ENCODE data around the gene TMEM38B.
"Not testable (repeated sequence)": the region's sequence is repeated elsewhere in the genome, so short reads cannot be mapped to it uniquely, and the experiment has no call there.

TMEM38B gene

DNA sequence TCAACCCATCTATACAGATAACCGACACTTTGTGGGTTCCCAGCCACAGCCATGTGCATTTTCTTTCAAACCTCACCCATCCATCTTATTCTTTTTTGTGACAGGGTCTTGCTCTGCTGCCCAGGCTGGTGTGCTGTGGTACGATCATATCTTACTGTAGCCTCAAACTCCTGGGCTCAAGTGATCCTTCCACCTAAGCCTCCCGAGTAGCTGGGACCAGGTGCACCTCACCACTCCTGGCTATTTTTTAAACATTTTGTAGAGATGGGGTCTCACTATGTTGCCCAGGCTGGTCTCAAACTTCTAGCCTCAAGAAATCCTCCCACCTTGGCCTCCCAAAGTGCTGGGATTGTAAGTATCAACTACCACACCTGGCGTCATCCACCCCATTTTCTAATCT, 7.4 kb upstream of the TMEM38B start:
- H3K36me3 ChIP-seq (ENCODE audit: control insufficient read depth, insufficient read depth, low read length), result no peaks in the 10 kb centered on the region
- no peak overlapping the region for H3K4me3 ChIP-seq (ENCODE audit: low read depth, low read length)
- no peaks in the 10 kb centered on the region for H3K4me1 ChIP-seq (ENCODE audit: control insufficient read depth, insufficient read depth, low read length)
- no peaks in the 10 kb centered on the region for H3K9me3 ChIP-seq (ENCODE audit: control insufficient read depth, insufficient read depth, low read length)
- H3K27me3 ChIP-seq (ENCODE audit: control insufficient read depth, insufficient read depth, low read length), result peaks cover 2% of the 10 kb centered on the region
- H3K9ac ChIP-seq (ENCODE audit: low read depth, low read length), result no peak overlapping the region

DNA sequence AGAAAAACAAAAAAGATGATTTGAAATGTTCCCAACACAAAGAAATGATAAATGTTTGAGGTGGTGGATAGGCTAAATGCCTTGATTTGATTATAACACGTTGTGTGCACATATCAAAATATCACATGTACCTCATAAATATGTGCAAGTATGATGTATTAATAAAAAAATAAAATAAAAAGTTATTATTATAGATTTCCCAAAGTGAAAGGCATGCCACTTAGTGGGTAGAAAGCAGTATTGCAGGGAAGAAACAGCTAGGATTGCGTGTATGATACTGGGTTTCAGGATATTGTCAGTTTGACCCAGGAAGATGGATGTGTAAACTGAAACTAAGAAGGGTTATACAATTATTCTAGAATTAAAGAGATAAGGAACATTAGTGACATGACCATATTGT, 3.6 kb upstream of the TMEM38B start:
- Histone ChIP-seq H3K27me3 (ENCODE audit: control insufficient read depth, insufficient read depth, low read length) (peaks cover 31% of the 10 kb centered on the region), H3K36me3 (ENCODE audit: control insufficient read depth, insufficient read depth, low read length) (no peaks in the 10 kb centered on the region), H3K4me1 (ENCODE audit: control insufficient read depth, insufficient read depth, low read length) (peaks cover 5% of the 10 kb centered on the region), H3K4me3 (ENCODE audit: low read depth, low read length) (no peak overlapping the region), H3K9ac (ENCODE audit: low read depth, low read length) (no peak overlapping the region), H3K9me3 (ENCODE audit: control insufficient read depth, insufficient read depth, low read length) (no peaks in the 10 kb centered on the region)

- Histone ChIP-seq H3K4me3 (ENCODE audit: low read depth, low read length) (peak overlapping the region; percentile 47), H3K9me3 (ENCODE audit: control insufficient read depth, insufficient read depth, low read length) (no peaks in the 10 kb centered on the region), H3K9ac (ENCODE audit: low read depth, low read length) (no peak overlapping the region), H3K4me1 (ENCODE audit: control insufficient read depth, insufficient read depth, low read length) (peaks cover 5% of the 10 kb centered on the region), H3K27me3 (ENCODE audit: control insufficient read depth, insufficient read depth, low read length) (peaks cover 40% of the 10 kb centered on the region), H3K36me3 (ENCODE audit: control insufficient read depth, insufficient read depth, low read length) (no peaks in the 10 kb centered on the region)
Observed at GRCh38 chr9:105693435-105694189, 729 bp upstream of the TMEM38B start.

- Histone ChIP-seq H3K36me3 (ENCODE audit: control insufficient read depth, insufficient read depth, low read length) (no peaks in the 10 kb centered on the region), H3K9ac (ENCODE audit: low read depth, low read length) (no peak overlapping the region), H3K4me1 (ENCODE audit: control insufficient read depth, insufficient read depth, low read length) (peaks cover 5% of the 10 kb centered on the region), H3K27me3 (ENCODE audit: control insufficient read depth, insufficient read depth, low read length) (peaks cover 40% of the 10 kb centered on the region), H3K4me3 (ENCODE audit: low read depth, low read length) (peak overlapping the region; percentile 76), H3K9me3 (ENCODE audit: control insufficient read depth, insufficient read depth, low read length) (no peaks in the 10 kb centered on the region)
Observed at GRCh38 chr9:105694848-105695581, 674 bp downstream of the TMEM38B start.

GRCh38 chr9:105696219-105696793, 2.0 kb downstream of the TMEM38B start:
- Histone ChIP-seq H3K36me3 (ENCODE audit: control insufficient read depth, insufficient read depth, low read length) (no peaks in the 10 kb centered on the region), H3K4me1 (ENCODE audit: control insufficient read depth, insufficient read depth, low read length) (peaks cover 5% of the 10 kb centered on the region)

GRCh38 chr9:105697871-105698270, 3.5 kb downstream of the TMEM38B start:
- Histone ChIP-seq H3K9ac (ENCODE audit: low read depth, low read length) (no peak overlapping the region), H3K27me3 (ENCODE audit: control insufficient read depth, insufficient read depth, low read length) (peaks cover 32% of the 10 kb centered on the region), H3K36me3 (ENCODE audit: control insufficient read depth, insufficient read depth, low read length) (no peaks in the 10 kb centered on the region), H3K4me1 (ENCODE audit: control insufficient read depth, insufficient read depth, low read length) (peaks cover 5% of the 10 kb centered on the region), H3K4me3 (ENCODE audit: low read depth, low read length) (no peak overlapping the region), H3K9me3 (ENCODE audit: control insufficient read depth, insufficient read depth, low read length) (no peaks in the 10 kb centered on the region)

More at GRCh38 chr9:105696219-105696793, 2.0 kb downstream of the TMEM38B start:
- Histone ChIP-seq H3K27me3 (ENCODE audit: control insufficient read depth, insufficient read depth, low read length) (peaks cover 40% of the 10 kb centered on the region), H3K4me3 (ENCODE audit: low read depth, low read length) (no peak overlapping the region), H3K9ac (ENCODE audit: low read depth, low read length) (no peak overlapping the region), H3K9me3 (ENCODE audit: control insufficient read depth, insufficient read depth, low read length) (no peaks in the 10 kb centered on the region)

- Histone ChIP-seq H3K4me1 (ENCODE audit: control insufficient read depth, insufficient read depth, low read length) (peaks cover 5% of the 10 kb centered on the region), H3K4me3 (ENCODE audit: low read depth, low read length) (no peak overlapping the region), H3K9ac (ENCODE audit: low read depth, low read length) (no peak overlapping the region), H3K9me3 (ENCODE audit: control insufficient read depth, insufficient read depth, low read length) (no peaks in the 10 kb centered on the region), H3K27me3 (ENCODE audit: control insufficient read depth, insufficient read depth, low read length) (peaks cover 27% of the 10 kb centered on the region), H3K36me3 (ENCODE audit: control insufficient read depth, insufficient read depth, low read length) (no peaks in the 10 kb centered on the region)
Observed at GRCh38 chr9:105698348-105698870, 4.1 kb downstream of the TMEM38B start.

DNA sequence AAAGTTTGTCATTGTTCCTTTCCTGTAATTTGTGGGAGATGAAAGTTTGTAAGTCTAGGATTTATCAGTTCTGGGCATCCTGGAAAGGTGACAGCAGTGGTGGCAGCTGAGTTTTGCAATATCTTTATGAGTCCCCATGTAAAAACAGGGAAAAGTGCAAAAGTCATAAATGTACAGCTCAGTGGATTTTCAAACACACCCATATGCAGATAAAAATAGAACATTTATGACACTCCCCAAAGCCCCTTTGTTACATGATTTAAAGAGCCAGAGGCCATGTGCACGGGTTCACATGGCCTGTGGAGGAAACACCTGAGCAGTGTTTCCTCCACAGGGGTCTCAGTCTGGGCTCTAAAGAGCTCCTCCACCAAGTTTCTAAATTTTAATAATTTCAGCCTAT, 6.3 kb downstream of the TMEM38B start:
- Histone ChIP-seq H3K9me3 (ENCODE audit: control insufficient read depth, insufficient read depth, low read length) (no peaks in the 10 kb centered on the region), H3K9ac (ENCODE audit: low read depth, low read length) (no peak overlapping the region), H3K4me1 (ENCODE audit: control insufficient read depth, insufficient read depth, low read length) (no peaks in the 10 kb centered on the region), H3K4me3 (ENCODE audit: low read depth, low read length) (no peak overlapping the region), H3K27me3 (ENCODE audit: control insufficient read depth, insufficient read depth, low read length) (peaks cover 10% of the 10 kb centered on the region), H3K36me3 (ENCODE audit: control insufficient read depth, insufficient read depth, low read length) (no peaks in the 10 kb centered on the region)

DNA sequence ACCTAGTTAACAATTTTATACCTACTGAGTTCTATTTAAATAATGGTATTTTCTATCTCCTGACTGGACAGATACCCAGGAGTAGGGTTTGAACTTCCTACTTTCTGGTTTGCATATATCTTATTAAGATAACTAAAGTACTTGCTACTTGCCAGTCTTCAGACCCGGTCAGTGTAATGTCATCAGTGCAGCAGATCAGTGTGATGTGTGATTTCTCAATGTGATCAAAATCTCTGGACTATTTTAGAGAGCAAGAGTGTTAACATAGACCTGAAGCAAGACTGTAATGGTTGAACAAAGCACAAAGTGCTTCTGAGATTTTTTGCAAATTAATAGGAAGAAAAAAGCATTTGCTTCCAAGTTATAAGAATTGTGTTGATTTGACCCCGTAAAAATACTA, 6.8 kb downstream of the TMEM38B start:
- H3K27me3 ChIP-seq (ENCODE audit: control insufficient read depth, insufficient read depth, low read length), result peaks cover 5% of the 10 kb centered on the region
- H3K36me3 ChIP-seq (ENCODE audit: control insufficient read depth, insufficient read depth, low read length), result no peaks in the 10 kb centered on the region
- H3K4me1 ChIP-seq (ENCODE audit: control insufficient read depth, insufficient read depth, low read length), result no peaks in the 10 kb centered on the region
- no peak overlapping the region for H3K4me3 ChIP-seq (ENCODE audit: low read depth, low read length)
- no peak overlapping the region for H3K9ac ChIP-seq (ENCODE audit: low read depth, low read length)
- H3K9me3 ChIP-seq (ENCODE audit: control insufficient read depth, insufficient read depth, low read length), result no peaks in the 10 kb centered on the region

GRCh38 chr9:105702207-105702606, 7.9 kb downstream of the TMEM38B start:
- Histone ChIP-seq H3K9me3 (ENCODE audit: control insufficient read depth, insufficient read depth, low read length) (no peaks in the 10 kb centered on the region), H3K27me3 (ENCODE audit: control insufficient read depth, insufficient read depth, low read length) (no peaks in the 10 kb centered on the region), H3K4me3 (ENCODE audit: low read depth, low read length) (no peak overlapping the region), H3K9ac (ENCODE audit: low read depth, low read length) (no peak overlapping the region), H3K4me1 (ENCODE audit: control insufficient read depth, insufficient read depth, low read length) (no peaks in the 10 kb centered on the region), H3K36me3 (ENCODE audit: control insufficient read depth, insufficient read depth, low read length) (no peaks in the 10 kb centered on the region)

DNA sequence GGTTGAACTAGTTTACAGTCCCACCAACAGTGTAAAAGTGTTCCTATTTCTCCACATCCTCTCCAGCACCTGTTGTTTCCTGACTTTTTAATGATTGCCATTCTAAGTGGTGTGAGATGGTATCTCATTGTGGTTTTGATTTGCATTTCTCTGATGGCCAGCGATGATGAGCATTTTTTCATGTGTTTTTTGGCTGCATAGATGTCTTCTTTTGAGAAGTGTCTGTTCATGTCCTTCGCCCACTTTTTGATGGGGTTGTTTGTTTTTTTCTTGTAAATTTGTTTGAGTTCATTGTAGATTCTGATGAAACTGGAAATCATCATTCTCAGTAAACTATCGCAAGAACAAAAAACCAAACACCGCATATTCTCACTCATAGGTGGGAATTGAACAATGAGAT, 9.3 kb downstream of the TMEM38B start:
- H3K4me1 ChIP-seq (ENCODE audit: control insufficient read depth, insufficient read depth, low read length); H3K4me3 ChIP-seq (ENCODE audit: low read depth, low read length); H3K9ac ChIP-seq (ENCODE audit: low read depth, low read length); H3K36me3 ChIP-seq (ENCODE audit: control insufficient read depth, insufficient read depth, low read length); H3K9me3 ChIP-seq (ENCODE audit: control insufficient read depth, insufficient read depth, low read length); H3K27me3 ChIP-seq (ENCODE audit: control insufficient read depth, insufficient read depth, low read length): not testable (repeated sequence)

All from iPS-15b (cell line).